Activated naive CD8-positive, alpha-beta T cell treated with anti-CD3 and anti-CD28 coated beads for 36 hours (primary cell): ENCODE measurements around the gene CYB561D1. TPM values are rescaled to one million over a fixed set of nuclear protein-coding genes. Genes with fewer than 3 reads are reported as not detected.
A peak's percentile ranks its signal among the peaks of the same experiment; 100 is the strongest.

Experiments used
- DNase-seq: peaks from one replicate; pipeline ENCODE4 v3.0.0; 2021
- H3K27ac Mint-ChIP-seq: one replicate; pipeline ENCODE4 v1.8.0; 2022; ENCODE audit warnings: mild to moderate bottlenecking, moderate library complexity, mixed read lengths
- H3K27me3 Mint-ChIP-seq: one replicate; pipeline ENCODE4 v1.8.0; 2022; ENCODE audit warnings: mild to moderate bottlenecking, mixed read lengths
- H3K36me3 Mint-ChIP-seq: one replicate; pipeline ENCODE4 v1.8.0; 2021; ENCODE audit warnings: mild to moderate bottlenecking, mixed read lengths
- H3K4me1 Mint-ChIP-seq: one replicate; pipeline ENCODE4 v1.8.0; 2021; ENCODE audit warnings: mixed read lengths
- H3K4me3 Mint-ChIP-seq: one replicate; pipeline ENCODE4 v1.8.0; 2022; ENCODE audit warnings: mild to moderate bottlenecking, moderate library complexity, mixed read lengths
- H3K9me3 Mint-ChIP-seq: one replicate; pipeline ENCODE4 v1.8.0; 2022; ENCODE audit warnings: mixed read lengths
- total RNA-seq, 2 experiments: library from RNA; stranded (reverse); gene quantifications; one replicate each; pipeline ENCODE4 v1.2.3, GENCODE V29; 2021

The CYB561D1 gene
- total RNA-seq, 2 experiments from 2014 or later: 6.3 to 8.1 TPM

DNA sequence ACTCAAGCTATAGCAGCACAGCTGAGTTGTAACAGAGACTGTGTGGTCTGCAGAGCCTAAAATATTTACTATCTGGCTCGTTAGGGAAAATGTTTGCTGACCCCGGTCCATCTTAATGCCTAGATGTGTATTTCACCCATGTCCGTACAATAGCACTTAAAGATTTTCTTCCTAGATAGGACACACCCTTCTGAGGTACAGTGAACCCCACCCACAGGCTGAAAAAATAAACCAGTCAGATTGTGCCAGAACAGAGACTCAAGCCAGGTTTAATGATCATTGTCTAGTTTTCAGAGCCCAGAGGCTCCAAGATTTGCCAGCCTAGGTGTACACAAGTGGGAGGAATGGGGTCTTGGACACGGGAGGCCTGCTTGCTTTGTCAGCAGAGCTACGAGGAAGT, 10.0 kb downstream of the CYB561D1 start:
- H3K4me1 Mint-ChIP-seq: peaks cover 78% of the 10 kb centered on the region
- peaks cover 6% of the 10 kb centered on the region for H3K36me3 Mint-ChIP-seq
- no peaks in the 10 kb centered on the region for H3K9me3 Mint-ChIP-seq
- peak overlapping the region; percentile 8 for H3K4me3 Mint-ChIP-seq
- H3K27ac Mint-ChIP-seq: peak overlapping the region; percentile 76
- no peaks in the 10 kb centered on the region for H3K27me3 Mint-ChIP-seq
- no peak for DNase-seq

- DNase-seq: no peak
- Mint-ChIP-seq H3K27ac (peak overlapping the region; percentile 66), H3K9me3 (no peaks in the 10 kb centered on the region), H3K4me3 (no peak overlapping the region), H3K27me3 (no peaks in the 10 kb centered on the region), H3K36me3 (peaks cover 6% of the 10 kb centered on the region), H3K4me1 (peaks cover 72% of the 10 kb centered on the region)
Observed at GRCh38 chr1:109504974-109505373, 11.1 kb downstream of the CYB561D1 start.

- peaks cover 52% of the 10 kb centered on the region for H3K4me1 Mint-ChIP-seq
- peaks cover 2% of the 10 kb centered on the region for H3K36me3 Mint-ChIP-seq
- no peaks in the 10 kb centered on the region for H3K9me3 Mint-ChIP-seq
- no peak for DNase-seq
- H3K27ac Mint-ChIP-seq: peak overlapping the region; percentile 89
- no peaks in the 10 kb centered on the region for H3K27me3 Mint-ChIP-seq
- peak overlapping the region; percentile 85 for H3K4me3 Mint-ChIP-seq
Observed at GRCh38 chr1:109508001-109508872, 14.3 kb downstream of the CYB561D1 start.

DNA sequence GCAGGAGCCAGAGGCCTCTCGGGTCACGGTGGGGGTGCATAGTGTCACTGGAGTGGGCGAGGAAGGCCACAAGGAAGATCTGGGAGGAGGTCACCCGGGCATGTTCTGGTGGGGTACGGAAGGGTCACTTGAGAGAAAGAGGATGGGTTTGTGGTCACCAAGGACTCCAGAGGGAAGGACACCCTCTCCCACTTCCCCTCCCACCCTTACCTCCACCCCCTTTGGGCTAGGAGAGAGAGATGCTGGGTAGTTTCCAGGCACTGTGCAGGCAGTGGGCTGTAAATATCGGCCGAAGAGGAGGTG, 14.9 kb downstream of the CYB561D1 start:
- Mint-ChIP-seq H3K4me1 (peaks cover 50% of the 10 kb centered on the region), H3K9me3 (no peaks in the 10 kb centered on the region), H3K27me3 (no peaks in the 10 kb centered on the region), H3K4me3 (peak overlapping the region; percentile 85), H3K27ac (peak overlapping the region; percentile 89), H3K36me3 (peaks cover 2% of the 10 kb centered on the region)
- DNase-seq: no peak

GRCh38 chr1:109509176-109510134, 15.6 kb downstream of the CYB561D1 start, which contains the start of gene AMIGO1:
TSS of gene AMIGO1 (minus strand) at chr1:109509727. CDS start at chr1:109508912, 815 bp downstream.
- Mint-ChIP-seq H3K4me1 (peaks cover 45% of the 10 kb centered on the region), H3K9me3 (no peaks in the 10 kb centered on the region), H3K36me3 (peaks cover 2% of the 10 kb centered on the region)

GRCh38 chr1:109513110-109513710, 19.3 kb downstream of the CYB561D1 start:
- DNase-seq: no peak
- Mint-ChIP-seq H3K27me3 (no peaks in the 10 kb centered on the region), H3K9me3 (no peaks in the 10 kb centered on the region), H3K36me3 (peaks cover 2% of the 10 kb centered on the region), H3K4me1 (peaks cover 25% of the 10 kb centered on the region), H3K27ac (no peak overlapping the region), H3K4me3 (no peak overlapping the region)

More at GRCh38 chr1:109509176-109510134, 15.6 kb downstream of the CYB561D1 start, which contains the start of gene AMIGO1:
- DNase-seq: peak; percentile 74
- no peaks in the 10 kb centered on the region for H3K27me3 Mint-ChIP-seq
- peak within 1 kb of the TSS; percentile 88 for H3K4me3 Mint-ChIP-seq
- peak within 1 kb of the TSS; percentile 89 for H3K27ac Mint-ChIP-seq

DNA sequence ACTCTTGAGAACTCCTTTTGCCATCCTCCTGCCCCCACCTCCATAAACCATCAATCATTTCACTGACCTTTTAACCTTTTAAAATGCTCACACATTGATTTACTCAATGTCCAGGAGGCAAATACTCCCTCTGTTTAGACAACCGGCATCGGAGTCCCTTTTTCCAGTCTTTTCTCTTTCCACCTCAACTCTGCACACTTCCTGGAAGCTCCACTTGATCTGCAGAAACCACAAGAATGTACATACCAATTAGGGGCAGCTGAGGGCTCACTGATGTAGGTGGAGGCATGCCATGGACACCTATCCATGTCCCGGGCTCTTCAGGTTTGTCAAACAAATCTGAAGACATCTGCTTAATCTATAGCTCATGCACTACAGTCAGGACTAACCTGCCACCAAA, 21.0 kb downstream of the CYB561D1 start:
- no peaks in the 10 kb centered on the region for H3K9me3 Mint-ChIP-seq
- H3K4me1 Mint-ChIP-seq: peaks cover 16% of the 10 kb centered on the region
- no peak overlapping the region for H3K27ac Mint-ChIP-seq
- H3K27me3 Mint-ChIP-seq: no peaks in the 10 kb centered on the region
- no peak overlapping the region for H3K4me3 Mint-ChIP-seq
- no peaks in the 10 kb centered on the region for H3K36me3 Mint-ChIP-seq
- DNase-seq: no peak

DNA sequence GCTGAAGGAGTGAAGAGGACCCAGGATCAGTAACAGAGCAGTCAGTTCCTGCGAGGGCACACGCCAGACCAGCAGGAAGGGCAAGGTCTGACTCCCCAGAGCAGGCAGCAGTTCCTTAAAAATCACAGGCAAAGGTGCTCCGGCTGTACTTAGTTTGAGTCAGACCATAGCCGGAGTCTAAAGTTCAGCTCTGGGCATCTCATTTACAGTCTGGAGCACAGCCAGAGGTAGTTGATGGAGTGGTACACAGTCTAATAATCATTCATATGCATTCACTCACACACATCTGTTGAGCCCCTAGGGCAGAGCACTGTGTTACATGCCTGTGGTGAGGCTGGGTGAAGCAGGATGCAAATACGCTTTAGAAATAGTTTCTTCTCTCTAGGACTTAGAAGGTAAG, 23.0 kb downstream of the CYB561D1 start:
- Mint-ChIP-seq H3K36me3 (no peaks in the 10 kb centered on the region), H3K4me1 (peaks cover 4% of the 10 kb centered on the region), H3K27ac (no peak overlapping the region), H3K27me3 (no peaks in the 10 kb centered on the region), H3K4me3 (no peak overlapping the region), H3K9me3 (no peaks in the 10 kb centered on the region)
- DNase-seq: no peak

GRCh38 chr1:109517337-109517736, 23.4 kb downstream of the CYB561D1 start:
- no peaks in the 10 kb centered on the region for H3K9me3 Mint-ChIP-seq
- H3K36me3 Mint-ChIP-seq: no peaks in the 10 kb centered on the region
- DNase-seq: no peak
- no peak overlapping the region for H3K4me3 Mint-ChIP-seq
- H3K27ac Mint-ChIP-seq: no peak overlapping the region
- no peaks in the 10 kb centered on the region for H3K27me3 Mint-ChIP-seq
- peaks cover 4% of the 10 kb centered on the region for H3K4me1 Mint-ChIP-seq

DNA sequence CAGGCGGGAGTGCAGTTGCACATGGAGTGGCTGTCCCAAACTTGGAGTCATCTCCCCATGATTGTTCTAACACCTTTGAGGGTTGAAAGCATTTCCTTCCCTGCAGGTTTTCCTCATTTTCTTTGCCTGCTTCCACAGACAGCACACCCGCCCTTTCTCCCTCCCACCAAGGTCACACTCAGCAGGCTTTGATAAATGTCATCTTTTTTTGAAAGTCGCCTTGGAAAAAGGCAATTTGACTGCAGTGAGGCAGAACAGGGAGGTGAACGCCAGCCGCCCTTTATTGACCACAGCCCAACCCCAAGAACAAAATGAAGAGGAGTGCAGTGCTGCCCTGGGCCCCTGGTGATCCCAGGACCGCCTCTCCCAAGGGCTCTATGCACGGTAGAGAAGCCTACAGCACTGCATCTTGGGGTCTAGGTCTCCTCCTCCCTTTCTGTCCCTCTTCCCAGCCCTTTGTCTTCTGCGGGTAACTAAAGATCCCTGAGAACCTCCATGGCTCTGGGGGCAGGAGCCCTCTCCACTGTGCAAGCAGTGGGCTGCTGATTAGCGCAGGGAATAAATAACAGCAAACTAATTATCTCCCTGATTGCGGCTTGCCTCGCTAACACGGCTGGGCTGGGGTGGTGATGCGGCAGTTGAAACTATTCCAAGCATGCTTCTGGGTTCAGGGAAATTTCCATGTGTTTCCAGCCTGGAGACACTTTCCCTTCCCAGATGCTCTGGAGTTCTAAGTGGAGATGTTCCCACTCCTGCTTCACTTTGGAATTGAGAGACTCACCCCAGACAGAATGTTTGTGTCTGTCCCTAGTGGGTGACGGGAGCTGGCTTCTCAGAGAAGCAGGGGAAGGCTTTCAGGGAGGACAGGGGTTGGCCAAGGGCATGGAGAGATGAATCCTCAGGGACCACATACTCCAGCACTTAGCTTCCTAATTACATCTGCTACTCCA, 27.4 kb downstream of the CYB561D1 start:
- Mint-ChIP-seq H3K4me3 (no peak overlapping the region), H3K36me3 (no peaks in the 10 kb centered on the region), H3K27me3 (no peaks in the 10 kb centered on the region), H3K27ac (no peak overlapping the region), H3K4me1 (no peaks in the 10 kb centered on the region), H3K9me3 (no peaks in the 10 kb centered on the region)
- DNase-seq: no peak

DNA sequence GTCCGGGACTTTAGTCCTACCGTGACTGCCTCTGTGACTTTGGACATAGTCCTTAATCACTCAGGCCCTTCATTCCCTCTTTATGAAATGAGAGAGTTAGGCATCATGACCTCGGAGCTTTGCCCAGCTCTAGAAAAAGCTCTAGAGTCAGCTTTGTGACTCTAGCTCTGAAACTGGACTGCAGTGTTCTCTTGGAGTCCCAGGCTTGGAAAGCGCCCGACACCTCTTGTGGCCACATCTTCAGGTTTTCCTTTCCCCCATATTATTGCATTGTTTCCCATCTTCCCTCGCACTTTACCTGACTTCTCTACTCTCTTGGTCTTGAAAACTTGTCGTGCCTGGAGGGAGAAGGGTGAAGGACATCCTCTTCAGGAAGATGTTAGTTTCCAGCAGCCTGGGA, 28.1 kb downstream of the CYB561D1 start:
- H3K27me3 Mint-ChIP-seq: no peaks in the 10 kb centered on the region
- no peaks in the 10 kb centered on the region for H3K4me1 Mint-ChIP-seq
- no peak overlapping the region for H3K4me3 Mint-ChIP-seq
- H3K36me3 Mint-ChIP-seq: no peaks in the 10 kb centered on the region
- DNase-seq: no peak
- no peaks in the 10 kb centered on the region for H3K9me3 Mint-ChIP-seq
- H3K27ac Mint-ChIP-seq: no peak overlapping the region

DNA sequence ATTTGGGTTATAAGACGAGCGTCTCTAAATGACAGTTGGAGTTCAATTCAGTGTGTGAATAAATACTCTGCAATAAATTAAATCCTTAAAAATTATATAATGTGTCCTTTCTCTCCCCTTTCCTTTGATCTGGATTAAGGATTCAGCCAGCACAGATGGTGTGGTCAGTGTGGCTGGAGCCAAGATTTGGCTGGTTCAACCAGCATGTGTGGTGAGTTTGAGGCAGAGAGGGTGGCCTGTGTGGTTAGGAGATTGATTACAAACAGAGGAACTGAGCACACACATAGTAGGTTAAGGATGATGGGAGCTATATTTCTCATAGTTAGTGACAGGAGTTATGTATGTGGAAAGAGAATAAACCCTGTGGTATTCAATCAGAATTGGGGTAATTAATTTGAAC, 29.8 kb downstream of the CYB561D1 start:
- H3K4me1 Mint-ChIP-seq: no peaks in the 10 kb centered on the region
- no peak overlapping the region for H3K4me3 Mint-ChIP-seq
- no peak for DNase-seq
- H3K36me3 Mint-ChIP-seq: no peaks in the 10 kb centered on the region
- no peaks in the 10 kb centered on the region for H3K27me3 Mint-ChIP-seq
- no peaks in the 10 kb centered on the region for H3K9me3 Mint-ChIP-seq
- no peak overlapping the region for H3K27ac Mint-ChIP-seq

- Mint-ChIP-seq H3K4me1 (peaks cover 17% of the 10 kb centered on the region), H3K27me3 (no peaks in the 10 kb centered on the region), H3K9me3 (no peaks in the 10 kb centered on the region), H3K36me3 (no peaks in the 10 kb centered on the region), H3K4me3 (no peak overlapping the region), H3K27ac (no peak overlapping the region)
- DNase-seq: no peak
Observed at GRCh38 chr1:109527098-109527811, 33.4 kb downstream of the CYB561D1 start.
